IPS-NIHi11 (cell line): Measurements from ENCODE around the gene ERICH6.
A peak's percentile ranks its signal among the peaks of the same experiment; 100 is the strongest.

ENCODE experiments used
- DNase-seq: peaks from one replicate; pipeline ENCODE4 v3.0.0; 2012; ENCODE audit warnings: mixed read lengths, low spot score

ERICH6 gene

DNA sequence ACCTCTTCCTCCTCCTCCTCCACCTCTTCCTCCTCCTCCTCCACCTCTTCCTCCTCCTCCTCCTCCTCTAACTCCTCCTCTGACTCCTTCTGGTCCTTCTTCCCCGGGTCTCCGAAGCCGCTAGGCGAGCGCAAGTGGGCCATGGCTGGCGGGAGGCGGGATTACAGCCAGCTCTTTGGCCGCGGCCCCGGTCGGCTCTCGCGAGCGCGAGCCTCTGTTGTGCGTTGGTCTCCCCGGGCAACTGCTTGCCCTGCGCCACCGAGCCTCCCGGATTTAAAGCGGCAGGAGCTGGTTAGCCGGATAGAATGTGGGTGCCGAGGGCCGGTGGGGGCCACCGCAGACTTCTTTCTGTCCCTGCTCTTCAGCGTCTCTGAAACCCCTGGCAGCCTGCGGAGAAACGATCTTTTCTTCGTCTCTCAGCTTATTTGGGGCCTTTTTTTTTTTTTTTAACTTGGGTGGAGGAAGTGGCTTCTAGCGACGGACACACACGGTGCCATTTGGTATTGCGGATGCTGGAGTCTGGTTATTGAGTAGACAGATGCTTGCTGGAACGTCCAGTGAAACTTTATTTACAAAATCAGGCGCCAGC lies at the start of gene ERICH6:
Gene ERICH6, minus strand, starts transcription at position 165 of the 589 bp plus-strand sequence. Its CDS starts 22 bp downstream, at position 143.
- peak; percentile 96 for DNase-seq

DNA sequence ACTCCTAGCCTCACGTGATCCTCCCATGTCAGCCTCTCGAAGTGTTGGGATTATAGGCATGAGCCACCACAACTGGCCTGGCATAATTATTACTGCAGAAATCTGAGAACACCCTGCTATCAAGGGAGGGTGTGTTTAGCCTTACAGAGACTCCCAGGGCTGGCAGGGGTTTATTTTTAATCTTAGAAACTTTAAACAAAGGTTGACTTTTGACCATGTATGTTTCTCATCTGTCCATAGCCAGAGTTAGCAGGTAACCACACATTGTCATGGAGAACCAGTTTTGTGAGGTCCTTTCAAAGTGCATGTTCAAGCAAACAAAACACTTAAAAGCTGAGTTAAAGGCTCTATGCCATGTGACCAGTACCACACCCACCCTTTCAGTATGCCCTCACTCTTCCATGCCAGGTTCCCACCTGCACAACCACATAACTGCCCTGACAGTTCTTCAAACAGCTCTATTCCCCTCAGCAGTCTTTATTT lies 48.1 kb upstream of the ERICH6 start:
- no peak for DNase-seq

DNA sequence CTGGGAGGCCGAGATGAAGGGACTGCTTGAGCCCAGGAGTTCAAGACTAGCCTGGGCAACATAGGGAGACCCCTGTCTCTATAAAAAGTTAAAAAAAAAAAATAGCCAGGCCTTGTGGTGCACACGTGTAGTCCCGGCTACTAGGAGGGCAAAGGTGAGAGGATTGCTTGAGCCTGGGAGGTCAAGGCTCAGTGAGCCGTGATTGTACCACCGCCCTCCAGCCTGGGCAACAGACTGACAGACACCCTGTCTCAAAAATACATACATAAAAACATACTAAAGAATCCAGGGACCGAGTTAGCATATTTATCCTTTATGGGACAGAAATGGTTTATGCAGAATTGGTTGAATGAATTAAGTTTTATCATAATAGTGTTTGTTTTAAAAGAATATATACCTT lies 45.5 kb upstream of the ERICH6 start:
- DNase-seq: no peak

DNA sequence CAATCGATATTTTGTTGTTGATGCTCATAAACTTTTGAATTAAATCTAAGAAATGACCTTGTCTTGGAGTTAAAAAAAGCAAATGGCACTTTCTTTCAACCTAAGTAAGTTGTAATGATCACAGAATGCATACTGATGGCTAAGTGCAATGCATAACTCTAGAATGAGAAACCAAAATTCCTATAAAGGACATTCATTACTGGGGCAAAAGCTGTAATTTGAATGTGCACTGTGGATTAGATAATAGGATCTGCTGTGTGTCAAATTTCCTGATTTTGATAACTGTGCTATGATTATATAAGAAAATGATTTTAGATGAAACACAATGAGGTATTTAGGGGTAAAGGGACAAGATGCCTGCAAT lies 44.9 kb upstream of the ERICH6 start:
- no peak for DNase-seq

DNA sequence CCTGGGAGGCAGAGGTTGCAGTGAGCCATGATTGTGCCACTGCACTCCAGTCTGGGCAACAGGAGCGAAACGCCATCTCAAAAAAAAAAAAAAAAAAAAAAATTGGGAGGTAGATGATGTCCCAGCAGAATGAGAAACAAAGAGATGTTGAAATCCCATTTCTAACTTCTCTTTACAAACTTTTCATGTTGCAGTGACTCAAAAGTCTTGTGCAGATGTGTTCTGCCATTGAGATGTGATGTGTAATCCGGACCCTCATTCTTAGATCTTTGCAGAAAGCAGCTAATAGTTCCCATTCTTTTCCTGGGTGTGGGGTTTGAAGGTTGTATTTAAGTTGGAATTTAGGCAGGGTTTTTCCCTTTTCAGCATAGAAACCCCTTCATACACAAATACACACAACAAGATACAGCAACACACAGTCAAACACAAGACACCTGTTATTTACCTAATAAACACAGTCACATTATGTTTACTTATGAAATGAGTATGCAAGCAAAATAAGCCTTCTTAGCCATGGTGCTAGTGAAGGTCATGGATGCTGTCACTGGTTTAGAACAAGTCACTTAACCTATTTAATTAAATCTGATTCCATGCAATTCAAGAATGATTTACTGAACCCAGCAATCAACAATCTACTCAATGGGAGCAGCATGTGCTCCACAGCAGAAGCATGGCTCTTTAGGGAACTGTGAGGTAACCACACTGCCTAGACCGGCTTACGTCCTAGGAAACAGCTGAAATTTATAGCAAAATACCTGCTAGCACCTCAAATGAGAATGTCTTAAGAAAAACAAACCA lies 44.4 kb upstream of the ERICH6 start:
- no peak for DNase-seq

DNA sequence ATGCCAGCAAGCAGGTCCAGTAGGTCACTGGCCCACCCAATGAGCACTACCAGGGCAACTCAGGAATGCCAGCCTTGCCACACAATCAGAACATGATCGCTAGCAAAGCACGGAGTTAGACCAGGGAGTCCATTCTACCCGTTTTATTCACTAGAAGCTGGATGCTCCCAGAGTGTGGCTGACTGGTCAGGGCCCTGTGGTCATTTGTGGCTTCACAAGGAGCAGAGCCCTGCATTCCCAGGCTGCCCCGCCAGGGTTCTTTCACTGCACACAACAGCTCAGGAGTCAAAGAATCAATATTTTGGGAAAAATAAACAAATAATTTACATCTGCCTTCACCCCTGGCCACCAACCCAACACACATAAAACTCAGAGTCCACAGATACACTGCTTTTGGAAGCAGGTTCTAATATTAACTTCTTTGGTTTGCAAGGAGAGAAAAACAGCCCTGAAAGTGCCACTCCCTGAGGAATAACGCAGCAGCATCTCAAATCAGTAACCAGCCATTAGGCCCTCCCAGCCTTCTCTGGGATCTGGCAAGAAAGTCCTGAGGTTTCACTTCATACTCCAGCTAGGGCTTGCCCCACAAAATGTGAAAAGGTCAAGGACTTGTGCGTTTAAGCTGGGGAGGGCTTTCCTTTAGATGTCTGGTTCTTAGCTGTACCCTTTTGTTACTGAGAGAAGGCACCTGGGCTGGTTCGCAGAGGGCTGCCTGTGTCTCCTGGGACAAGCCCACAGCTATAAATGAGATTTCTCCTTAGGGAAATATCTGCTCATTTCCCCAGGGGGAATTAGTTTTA lies 43.3 kb upstream of the ERICH6 start:
- DNase-seq: no peak

DNA sequence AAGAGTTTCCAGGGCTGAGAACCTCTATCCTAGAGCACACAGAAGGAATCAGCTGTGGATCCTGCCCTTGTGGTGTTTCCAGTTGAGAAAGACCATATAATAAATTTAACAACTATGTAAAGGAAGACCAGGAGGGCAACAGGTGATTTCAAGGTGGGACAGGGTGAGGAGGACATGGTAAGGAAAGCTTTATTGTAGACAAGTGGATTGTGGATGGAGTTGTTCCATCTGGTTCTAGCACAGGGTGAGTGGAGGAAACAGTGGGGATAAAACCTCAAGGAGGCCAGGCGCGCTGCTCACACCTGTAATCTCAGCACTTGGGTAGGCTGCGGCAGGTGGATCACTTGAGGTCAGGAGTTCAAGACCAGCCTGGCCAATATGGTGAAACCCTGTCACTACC lies 42.1 kb upstream of the ERICH6 start:
- no peak for DNase-seq

DNA sequence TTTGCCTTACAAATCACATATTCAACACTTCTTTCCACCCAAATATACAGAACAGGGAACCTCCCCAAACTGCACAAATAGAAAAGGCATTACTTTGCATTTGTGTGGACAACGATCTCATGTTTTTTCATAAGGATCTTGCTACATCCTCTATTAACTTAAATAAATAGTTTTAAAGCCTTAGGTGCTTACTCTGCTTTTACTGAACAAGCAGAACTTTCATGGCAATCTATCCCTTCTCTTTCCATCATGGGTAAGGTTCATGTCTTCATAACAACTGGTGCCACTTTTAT lies 41.1 kb upstream of the ERICH6 start:
- no peak for DNase-seq

DNA sequence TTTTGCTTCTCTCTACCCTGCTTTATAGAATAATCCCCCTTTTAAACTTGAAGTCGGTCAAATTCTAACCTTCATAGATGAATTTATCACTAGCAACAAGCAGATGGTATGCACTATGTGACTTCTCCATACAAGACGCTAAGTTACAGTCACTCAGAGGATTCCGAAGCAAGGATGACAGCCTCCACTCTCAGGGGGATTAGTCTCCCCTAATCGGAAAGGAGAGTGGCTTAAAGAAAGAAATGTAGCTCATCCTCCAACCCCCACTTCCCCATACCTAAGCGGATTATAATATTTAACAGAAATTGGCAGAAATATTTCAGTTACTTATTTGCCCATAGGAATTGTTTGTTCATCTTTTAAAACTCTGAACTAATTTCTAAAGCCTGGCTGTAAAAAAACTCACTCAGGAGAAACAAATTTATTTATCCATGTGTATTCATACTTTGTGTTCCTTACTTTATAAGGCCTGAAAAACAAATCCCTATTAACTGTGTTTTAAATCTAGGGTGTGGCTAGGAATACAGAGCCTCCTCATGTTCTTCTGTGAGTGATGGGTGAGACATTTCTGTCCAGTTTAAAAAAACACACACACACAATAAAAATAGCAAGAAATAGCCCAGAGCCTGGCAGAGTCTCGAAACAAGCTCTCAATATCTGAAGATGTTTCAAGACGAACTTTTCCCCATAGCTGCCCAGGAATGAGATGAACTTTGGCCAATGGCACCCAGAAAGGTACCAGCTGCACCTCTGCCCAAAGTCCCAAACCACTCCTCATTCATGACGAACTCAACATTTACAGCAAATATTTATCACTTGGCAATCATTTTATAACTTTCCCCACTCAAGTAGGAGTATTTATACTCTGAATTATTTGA lies 40.6 kb upstream of the ERICH6 start:
- DNase-seq: no peak

DNA sequence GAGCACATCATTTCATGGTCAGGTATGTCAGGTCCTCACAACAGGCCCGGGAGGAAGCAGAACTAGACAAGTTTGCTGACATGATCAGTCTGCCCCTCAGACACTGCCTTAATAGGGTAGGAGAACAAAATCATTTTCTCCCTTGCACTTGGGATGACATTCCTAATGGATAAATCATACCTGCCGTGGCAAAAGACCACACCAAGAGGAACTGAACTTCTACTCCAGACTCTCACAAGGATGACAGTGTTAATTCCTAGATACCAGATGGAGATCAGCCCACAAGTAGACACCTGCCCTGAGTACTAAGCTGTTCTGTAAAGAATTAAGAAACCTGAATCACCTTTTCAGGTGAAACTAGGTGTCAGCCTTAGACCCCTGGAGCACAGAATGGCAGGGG lies 39.8 kb upstream of the ERICH6 start:
- no peak for DNase-seq

DNA sequence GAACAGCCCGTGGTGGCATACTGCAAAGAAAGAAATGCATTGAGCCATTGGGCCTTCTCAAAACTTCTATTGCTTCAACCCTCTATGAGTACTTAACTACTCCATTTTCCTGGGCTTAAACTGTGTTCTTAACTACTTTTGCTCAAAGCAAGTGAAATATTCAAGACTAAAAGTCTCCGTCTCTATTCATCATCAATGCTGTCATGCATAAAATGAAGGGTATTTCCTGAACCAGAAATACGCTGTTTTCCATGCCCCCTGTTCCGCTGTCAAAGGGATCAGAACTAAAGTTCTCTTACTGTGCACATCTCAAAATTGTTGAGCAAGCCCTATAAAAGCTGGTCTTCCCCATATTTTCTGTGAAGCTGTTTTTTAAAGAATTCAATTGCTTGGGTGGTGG lies 39.0 kb upstream of the ERICH6 start:
- DNase-seq: no peak

DNA sequence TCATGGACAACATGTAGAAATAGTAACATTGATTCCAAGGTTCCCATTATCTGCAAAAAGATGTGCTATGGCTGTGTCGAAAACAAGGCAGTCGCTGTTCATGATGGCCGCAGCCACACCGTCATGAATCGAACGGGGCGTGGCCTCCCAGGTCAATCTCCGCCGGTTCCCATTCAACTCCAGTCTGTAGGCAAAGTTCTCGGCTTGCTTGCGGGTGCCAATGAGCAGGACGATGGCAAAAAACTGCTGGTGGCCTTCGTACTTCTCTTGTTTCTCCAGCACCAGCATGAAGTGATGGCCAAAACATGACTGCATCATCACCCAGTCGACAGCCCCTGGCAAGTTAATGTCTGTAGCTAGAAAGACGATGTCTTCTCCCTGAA lies 38.4 kb upstream of the ERICH6 start:
- DNase-seq: no peak

DNA sequence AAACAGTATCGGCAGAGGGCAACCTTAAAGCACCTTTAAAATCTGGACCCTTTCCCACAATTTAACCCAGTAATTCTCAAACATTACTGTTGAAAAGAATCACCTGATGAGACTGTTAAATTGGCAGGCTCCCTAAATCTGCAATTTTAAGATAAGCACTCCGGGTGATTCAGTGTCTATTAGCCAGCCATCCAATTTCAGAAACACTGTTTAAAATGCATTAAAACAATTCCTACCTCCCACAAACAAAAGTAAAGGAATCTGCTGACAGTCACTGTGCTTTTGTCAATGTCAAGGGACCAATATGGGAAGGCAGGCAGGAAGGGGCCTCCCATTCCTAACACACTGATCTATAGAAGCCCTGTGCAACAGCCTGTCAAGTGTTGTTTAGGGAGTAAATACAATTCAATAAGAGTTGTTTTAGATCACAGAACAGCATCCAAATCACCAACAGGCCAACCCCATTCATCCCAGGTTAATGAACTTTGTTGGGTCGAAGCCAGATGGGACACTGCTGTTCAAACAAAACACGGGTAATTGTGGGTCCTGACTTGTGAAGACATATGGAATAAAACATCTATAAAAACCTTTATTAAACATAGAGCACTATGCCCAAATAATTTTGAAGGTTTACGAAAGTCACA lies 37.9 kb upstream of the ERICH6 start:
- DNase-seq: no peak

DNA sequence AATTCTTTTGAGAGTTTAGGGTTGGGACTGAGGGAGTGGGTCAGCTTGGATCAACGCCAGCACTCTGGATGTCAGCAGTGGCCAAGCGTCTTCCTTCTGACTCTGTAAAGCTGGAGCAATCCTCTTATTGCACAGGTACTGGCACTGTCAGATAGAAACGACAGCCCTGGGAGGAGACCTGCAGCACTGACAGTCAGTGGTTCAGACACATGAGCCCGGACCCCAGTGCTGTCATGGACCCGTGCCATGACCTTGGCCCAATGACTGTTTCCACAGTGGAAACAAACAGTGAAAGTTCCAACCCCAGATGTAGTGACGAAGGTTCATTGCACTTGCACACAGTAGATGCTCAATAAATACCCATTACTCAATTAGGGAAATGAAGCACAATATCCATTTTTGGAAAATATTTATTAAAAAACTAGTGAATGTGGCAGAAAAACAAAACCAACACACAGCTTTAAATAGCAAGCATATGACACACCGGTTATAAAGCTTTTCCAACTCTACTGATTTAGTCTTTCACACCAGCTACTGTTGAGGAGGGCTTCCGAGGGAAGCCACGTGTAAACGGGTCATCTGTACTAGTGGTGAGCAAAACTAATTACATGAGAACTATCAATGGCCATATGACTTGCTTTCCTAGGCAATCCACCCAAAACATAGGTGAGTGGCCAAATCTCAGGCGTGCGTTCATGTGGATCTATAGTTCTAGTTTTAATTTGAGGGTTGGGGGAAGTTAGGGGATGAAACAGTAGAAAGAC lies 37.2 kb upstream of the ERICH6 start:
- DNase-seq: no peak

DNA sequence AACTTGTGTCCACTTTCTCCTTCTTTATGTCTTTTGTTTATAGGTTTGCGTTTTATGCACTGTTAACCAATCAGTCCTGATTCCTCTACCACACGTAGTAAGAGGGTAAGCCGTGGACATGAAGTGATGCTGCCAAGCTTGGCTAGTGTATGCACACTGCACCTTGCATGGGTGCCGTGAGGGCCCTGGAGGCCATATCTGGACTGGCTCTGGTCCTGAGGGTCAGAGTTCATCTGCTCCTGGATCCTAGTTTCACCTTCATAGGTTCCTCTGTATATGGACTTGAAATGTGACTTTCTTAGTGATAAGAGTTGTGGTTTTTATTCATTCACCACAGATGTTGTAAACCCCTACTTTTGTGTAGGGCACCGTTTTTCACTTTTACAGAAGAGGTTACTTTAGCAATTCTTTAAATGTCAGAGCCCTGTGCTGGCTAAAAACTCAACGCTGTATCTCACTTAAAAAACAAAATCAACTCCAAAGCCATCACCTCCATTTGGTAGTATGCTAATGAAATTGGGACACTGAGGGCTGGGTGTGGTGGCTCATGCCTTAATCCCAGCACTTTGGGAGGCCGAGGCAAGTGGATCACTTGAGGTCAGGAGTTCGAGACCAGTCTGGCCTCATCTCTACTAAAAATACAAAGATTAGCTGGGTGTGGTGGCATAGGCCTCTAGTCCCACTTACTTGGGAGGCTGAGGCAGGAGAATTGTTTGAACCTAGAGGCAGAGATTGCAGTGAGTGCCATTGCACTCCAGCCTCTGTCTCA lies 36.3 kb upstream of the ERICH6 start:
- DNase-seq: no peak

DNA sequence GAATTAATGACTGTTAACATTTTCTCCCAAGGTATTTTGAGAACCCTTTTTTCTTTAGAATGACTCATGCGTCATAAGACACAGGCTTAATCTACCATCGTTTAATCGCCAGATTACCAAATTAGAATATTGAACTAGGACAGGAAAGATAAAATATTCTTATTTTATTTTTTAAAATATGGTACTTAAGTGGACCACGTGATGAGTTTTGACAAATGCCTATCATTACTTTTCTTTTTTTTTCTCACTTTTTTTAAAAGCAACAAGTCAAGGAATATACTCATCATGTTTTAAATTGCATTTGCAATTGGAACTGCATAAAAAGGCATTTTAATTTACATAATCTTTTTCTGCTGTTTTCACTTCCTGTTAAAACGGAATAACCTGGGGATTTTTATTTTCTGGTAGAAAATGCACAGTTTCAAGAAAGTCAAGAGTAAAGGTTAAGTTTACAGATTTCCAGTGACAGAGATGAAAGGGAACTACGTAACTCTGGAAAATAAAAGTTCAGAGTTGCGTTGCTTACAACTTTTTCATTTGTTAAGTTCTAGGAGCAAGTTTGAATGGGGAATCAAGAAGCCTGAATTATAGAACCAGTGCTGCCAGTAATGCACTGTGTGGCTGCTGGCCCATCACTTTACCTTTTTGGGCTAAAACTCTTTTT lies 35.6 kb upstream of the ERICH6 start:
- DNase-seq: no peak

DNA sequence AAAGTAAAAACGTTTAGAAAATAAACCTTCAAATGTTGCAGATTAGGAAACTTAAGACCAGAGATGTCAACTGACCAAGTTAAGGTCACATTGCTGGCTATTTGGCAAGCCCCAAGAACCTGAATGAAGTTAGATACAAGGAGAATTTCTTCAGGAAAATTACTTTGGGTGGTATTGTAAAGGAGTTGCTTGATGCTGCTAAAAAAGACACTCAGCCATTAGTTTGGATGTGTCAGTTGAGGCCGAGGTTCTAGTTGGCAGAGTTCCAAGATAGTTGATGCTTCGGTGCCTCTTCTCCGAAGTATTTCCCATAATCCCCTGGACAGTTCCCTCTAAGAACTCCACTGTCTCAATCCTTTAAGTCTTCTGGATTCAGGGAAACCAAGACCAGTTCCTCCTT lies 35.0 kb upstream of the ERICH6 start:
- no peak for DNase-seq

DNA sequence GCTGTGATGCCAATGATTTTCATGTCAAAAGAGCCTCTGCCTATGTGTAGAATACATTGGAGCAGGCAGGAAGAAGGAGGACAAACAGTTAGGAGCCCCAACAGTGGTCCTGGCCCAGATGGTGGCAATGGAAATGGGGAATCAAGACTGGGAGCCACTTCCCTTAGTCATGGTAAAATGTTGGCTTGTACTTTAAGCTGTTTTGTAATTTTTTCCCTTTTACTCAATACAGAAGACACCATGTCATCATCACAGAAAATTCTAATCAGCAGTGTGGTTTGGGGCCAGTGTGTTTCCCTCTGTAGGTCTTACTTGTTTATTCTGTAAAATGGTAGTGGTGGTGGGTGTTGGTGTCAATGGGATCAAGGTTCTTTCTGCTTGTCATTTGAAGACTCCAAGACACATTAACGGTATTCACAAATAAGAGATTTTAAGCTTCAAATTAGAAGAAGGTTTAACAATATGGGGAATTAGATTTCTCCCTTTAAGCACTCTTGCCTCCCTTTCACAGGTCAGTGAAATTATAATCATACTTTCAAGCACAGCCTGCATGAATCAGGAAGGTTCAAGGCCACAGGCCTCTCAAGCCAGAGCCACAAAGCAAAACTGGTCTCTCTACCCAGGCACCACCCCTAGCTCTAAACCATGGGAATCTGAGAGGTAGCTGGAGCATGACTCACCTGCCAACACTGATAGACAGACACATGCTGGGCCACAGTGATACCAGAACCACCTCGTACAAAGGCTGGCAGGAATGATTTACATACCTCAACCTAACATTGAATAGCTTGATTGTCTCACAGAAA lies 34.4 kb upstream of the ERICH6 start:
- peak; percentile 53 for DNase-seq
